GM21390 (cell line): ENCODE data around the gene MADD.

ENCODE experiments used
- ATAC-seq: cut with Tn5 transposase; IDR thresholded peaks from one replicate; pipeline ENCODE4 v1.9.1; 2021; ENCODE audit not compliant: unreplicated experiment

The MADD gene

GRCh38 chr11:47269829-47270305, at the start of gene MADD:
Gene MADD (plus strand): TSS chr11:47270133.
- peak; percentile 59 for ATAC-seq

GRCh38 chr11:47220401-47220821, 49.5 kb upstream of the MADD start:
- no peak for ATAC-seq

GRCh38 chr11:47222696-47223095, 47.2 kb upstream of the MADD start:
- ATAC-seq: no peak

GRCh38 chr11:47225552-47226400, 44.2 kb upstream of the MADD start:
- peak; percentile 89 for ATAC-seq

DNA sequence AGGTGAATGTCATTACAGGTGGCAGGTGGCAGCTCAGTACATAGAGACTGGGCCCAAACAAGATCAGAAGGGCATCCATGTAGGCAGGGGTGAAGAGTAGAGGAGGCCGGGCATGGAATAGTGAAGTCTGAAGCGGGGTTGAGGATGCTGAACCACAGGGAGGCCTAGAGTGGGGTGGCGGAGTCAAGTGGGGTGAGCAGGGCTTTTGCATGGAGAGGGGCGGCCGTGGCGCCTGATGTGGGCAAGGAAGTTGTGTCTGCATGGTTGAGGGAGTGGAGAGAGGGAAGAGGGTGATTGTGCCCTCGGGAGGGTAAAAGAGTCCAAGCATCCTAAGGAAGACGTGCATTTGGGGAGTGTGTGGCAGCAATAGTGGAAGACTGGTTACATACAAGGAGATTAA, 40.8 kb upstream of the MADD start:
- ATAC-seq: no peak

DNA sequence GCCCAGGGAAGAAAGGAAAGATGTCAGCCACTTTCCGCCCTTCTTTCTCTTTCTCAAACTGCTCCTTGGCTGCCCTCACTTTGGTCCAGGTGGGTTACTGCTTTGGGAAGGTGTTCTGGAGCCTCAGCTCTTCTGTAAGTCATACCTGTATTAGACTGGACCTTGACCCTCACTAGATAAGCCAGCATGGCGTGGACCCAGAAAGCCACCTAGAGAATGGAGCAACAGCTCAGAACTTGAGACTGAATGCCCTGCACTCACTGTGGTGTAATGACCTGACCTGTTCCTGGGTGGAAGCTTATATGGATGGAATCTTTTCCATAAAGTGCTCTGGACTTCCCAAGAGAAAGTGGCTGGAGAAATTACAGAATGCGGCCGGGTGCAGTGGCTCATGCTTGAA, 36.9 kb upstream of the MADD start:
- no peak for ATAC-seq

- no peak for ATAC-seq
Observed at GRCh38 chr11:47233989-47234668, 35.8 kb upstream of the MADD start.

DNA sequence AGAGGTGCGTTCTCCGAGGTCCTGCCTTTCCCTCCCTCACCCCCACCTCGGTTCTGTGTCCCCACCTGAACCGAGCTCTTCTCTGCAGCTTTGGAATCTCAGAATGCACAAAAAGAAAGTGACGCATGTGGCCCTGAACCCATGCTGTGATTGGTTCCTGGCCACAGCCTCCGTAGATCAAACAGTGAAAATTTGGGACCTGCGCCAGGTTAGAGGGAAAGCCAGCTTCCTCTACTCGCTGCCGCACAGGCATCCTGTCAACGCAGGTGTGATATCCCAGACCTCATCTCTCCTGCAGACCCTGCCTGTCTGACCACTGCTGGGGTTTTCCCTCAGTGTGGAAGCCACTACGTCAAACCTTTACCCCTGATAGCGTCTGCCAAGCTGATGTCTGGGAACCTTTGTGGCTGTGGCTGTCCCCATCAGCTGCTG, 35.2 kb upstream of the MADD start:
- ATAC-seq: no peak

GRCh38 chr11:47235163-47235562, 34.8 kb upstream of the MADD start:
- ATAC-seq: no peak

DNA sequence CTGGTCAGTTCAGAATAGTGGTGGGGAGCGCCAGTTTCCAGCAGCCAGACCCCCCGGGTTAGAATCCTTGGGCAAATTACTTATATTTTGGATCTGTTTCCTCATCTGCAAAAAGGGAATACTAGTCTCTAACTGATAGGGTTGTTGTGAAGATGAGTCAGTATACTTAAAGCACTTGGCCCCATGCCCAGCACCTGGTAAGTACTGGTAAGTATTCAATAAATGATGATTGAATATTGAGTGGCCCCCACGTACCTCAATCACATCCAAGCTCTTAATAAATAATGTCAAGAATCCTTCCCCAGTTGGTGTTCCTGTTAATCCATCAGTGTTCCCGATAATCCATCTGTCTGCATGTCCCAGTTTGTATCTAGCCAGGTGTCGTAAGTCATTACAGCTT, 33.5 kb upstream of the MADD start:
- no peak for ATAC-seq

DNA sequence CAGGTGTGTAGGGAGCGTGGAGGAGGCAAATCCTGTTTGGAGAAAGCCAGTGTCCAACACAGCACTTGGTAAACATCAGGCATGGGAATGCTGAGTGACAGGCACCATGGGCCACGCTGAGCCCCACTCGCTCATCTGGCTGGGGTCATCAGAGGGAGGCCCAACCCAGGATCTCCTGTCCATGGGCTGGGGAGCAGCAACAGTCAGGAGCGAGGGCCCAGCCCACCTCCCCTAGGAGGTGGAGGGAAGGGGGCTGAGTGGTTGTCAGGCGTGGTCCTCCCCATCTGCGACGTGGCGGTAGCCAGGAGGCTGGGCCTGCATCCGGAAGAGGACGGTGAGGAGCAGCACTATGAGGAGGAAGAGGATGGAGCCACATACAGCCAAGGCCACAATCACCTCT, 30.1 kb upstream of the MADD start:
- ATAC-seq: no peak

DNA sequence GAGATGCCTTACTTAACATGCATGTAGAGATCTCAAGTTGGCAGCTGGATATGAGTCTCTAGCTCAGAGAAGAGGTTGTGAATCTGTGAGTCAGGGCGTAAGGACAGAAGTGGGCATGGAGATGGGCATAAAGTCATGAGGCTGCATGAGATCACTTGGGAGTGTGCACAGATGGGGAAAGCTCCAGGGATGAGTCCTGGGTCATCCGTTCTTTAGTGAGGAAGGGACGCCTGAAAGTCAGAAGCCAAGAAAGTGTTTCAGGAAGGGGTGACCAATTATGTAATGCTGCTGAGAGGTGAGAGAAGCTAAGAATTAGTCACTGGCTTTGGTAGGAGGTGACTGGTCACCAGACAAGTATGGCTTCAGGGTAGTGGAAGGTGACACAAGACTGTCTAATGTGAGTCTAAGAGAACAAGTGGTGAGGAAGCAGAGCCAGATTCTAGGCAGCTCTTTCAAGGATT, 28.1 kb upstream of the MADD start:
- ATAC-seq: no peak

DNA sequence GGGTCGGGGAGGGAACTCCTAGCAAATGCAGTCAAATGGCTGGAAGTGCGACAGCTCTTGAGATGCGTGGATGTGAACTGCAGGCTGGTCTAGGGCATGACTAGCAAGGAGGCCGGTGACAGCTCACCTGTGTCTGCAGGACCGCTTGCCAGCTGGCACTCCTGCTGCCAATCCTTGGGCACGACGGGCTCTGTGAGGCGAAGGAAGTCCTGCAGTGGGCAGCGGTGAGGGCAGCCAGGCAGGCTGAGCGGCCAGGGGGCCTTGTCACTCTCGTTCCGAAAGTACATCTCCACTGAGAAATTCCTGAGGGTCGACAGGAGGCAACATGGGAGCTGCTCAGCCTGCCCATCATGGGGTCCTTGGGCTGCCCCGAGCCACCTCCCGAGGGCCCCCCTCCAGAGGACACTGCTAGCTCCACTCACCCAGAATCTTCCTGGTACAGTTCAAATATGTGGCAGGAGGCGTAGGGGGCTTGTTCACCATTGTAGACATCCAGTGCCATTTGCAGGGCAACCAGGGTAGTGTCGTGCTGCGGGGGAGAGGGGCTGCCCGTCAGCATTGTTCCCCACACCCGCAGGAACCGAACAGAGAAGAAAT, 27.2 kb upstream of the MADD start:
- ATAC-seq: no peak

DNA sequence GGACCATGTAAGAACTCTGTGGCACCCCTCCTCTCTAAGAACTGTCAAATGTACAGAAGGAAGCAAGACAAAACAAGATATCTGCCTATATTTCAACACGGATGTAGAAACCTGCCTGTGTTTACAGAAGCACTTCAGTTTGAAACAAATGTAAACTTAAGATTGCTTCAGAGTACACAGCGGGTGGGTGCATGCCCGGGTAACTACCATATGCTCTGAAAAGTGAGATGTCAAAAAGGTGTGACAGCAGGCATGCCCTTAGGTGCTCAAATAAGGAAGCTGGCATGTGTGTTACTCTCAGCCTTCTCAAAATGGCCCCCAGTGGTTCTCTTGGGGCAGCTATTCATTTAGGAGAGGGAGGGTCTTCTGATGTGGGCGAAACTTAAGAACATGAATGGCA, 26.5 kb upstream of the MADD start:
- no peak for ATAC-seq

DNA sequence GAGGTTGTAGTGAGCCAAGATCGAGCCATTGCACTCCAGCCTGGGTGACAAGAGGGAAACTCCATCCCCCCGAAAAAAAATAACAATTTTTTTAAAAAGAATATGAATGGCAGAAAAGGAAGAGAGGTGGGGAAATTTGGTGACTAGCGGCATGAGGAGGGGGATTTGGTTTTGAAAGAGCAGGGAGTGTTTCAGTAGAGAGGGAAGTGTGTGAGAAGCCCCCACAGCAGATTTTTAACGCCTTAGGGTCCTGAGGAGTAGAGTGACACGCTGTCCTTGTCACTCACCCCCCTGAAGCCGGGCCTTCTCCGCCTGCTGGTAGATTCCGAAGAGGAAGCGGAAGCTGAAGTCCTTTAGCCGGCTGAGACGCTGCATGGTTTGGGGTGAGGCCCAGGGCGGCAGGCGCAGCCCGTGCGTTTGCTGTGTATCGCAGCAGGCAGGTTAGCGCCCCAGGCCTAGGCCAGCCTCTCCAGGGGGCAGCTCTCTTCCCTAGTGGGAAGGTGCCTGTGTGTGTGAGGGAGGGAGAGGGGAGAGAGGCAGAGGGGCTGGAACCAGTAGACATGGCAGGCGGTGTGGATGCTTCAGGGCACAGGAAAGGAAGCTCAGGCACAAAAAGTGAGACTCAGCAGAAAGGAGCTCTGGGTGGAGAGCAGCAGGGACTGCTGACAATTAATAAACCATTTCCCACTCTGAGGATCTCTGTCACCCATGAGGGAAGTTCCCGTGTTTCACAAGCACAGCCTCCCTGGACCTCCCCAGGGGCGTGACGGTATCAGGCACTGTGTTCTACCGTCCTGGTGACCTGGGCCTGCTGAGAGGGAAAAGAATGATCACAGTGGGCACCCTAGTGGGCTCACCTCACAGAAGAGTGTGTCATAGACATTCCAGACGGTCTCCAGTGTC, 25.2 kb upstream of the MADD start:
- ATAC-seq: no peak

DNA sequence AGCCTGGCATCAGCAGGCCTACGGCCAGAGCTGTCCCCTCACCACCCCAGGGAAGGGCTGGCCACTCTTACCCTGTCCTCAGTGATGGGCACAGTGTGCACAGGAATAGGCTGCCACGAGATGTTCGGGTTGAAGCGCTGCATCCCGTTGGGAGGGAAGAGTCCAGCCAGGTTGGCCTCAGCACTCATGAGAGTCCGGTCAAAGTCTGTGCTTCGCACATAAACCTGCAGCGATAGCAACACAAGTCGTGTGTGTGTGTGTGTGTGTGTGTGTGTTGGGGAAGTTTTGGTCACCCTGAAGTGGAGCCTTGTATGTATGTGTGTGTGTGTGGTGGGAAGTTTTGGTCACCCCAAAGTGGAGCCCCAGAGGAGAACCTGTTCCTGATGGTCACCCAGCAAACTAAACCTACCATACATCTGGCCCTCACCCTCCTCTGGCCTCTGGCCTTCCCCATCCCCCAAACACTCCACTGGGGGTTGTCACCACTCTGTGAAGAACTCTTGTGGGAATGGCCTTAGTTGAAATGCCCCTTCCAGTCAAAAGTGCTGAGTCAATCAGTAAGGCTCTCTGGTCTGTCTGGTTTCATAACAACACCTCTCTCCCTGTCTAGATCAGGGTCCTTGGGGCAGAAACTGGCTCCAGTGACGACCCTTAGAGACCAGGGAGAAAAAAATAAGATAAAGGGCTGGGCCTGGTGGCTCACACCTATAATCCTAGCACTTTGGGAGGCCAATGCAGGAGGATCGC, 24.1 kb upstream of the MADD start:
- ATAC-seq: no peak

DNA sequence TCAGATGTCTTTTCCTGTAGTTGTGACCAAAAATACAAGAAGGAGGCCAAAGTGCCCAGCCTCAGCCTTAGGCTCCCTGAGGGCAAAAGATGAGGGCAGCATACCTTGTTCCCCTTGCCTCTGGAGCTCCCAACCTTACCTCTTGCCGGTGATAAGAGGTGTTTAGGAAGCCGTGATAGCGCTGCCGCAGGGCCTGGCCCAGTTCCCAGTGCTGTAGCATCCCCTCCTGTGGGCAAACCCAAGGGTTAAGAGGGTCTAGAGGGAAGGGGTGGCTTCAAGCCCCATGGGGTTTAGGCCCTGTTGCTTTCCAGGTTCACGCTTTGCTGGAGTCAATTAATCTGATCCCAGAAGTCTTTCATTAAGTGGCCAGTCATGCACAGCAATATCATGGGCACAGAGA, 22.4 kb upstream of the MADD start:
- no peak for ATAC-seq

DNA sequence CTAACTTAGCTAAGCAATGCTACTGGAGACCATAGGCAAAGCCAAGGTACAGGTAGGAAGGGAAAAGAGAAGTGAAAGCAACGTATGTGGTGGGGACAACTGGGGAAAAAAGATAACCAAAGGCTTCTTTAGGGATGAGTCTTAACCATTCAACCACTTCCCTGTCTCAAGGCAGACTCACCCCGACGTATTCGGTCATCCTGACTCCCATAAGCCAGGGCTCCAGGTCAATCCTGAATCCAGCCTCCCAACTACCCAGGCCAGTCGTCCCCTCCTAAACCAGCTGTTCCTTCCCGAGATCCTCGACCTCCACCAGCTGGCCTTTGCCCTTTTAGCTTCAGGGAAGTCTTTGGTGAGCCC, 21.6 kb upstream of the MADD start:
- peak; percentile 24 for ATAC-seq

GRCh38 chr11:47248664-47249377, 21.1 kb upstream of the MADD start, which contains the start of gene ACP2:
Gene ACP2 (minus strand): TSS chr11:47248814. CDS start chr11:47248789, 25 bp downstream.
- ATAC-seq: peak; percentile 93
